PC-9 (cell line): Measurements from ENCODE around the gene TGFB1. TPM values are rescaled to one million over a fixed set of nuclear protein-coding genes. Genes with fewer than 3 reads are reported as not detected.
A peak's percentile ranks its signal among the peaks of the same experiment; 100 is the strongest.
"Not testable (repeated sequence)": the region's sequence is repeated elsewhere in the genome, so short reads cannot be mapped to it uniquely, and the experiment has no call there.

ENCODE experiments used
- BruUV-seq: library from RNA; stranded (reverse); fragments of 400-500 nt; replicated peaks from 2 replicates; lab custom pipeline; 2021; lab: Mats Ljungman, UMichigan
- CTCF ChIA-PET: fragments of 300-600 bp; sonication (Branson Sonifier 250); formaldehyde crosslinking; loops from one replicate; lab custom pipeline; 2022; ENCODE audit warnings: antibody characterized with exemption; lab: Charles Lee
- POLR2A ChIA-PET: fragments of 300-600 bp; sonication (Branson Sonifier 250); formaldehyde crosslinking; loops from one replicate; lab custom pipeline; 2022; ENCODE audit warnings: antibody characterized with exemption; ENCODE audit not compliant: unreplicated experiment; lab: Charles Lee
- DNase-seq, 2 experiments: peaks; one replicate each; pipeline versions ENCODE4 v3.0.0 to v3.0.0-alpha.2; 2015 to 2022; ENCODE audit warnings: mixed read lengths in 1 of 2
- H2AFZ ChIP-seq: fragments of 200-600 bp; sonication (generic); 2 replicates; pipeline ENCODE4 v1.8.1; 2017; ENCODE audit warnings: antibody characterized with exemption
- H3F3A ChIP-seq: fragments of 200-600 bp; sonication (generic); 2 replicates; pipeline ENCODE4 v1.8.1; 2017; ENCODE audit warnings: antibody characterized with exemption, mild to moderate bottlenecking, low read depth; ENCODE audit not compliant: insufficient read depth
- H3K27ac ChIP-seq: fragments of 200-600 bp; sonication (generic); 2 replicates; pipeline ENCODE4 v1.6.1; 2016; ENCODE audit warnings: mixed run types
- H3K27me3 ChIP-seq: fragments of 200-600 bp; sonication (generic); 2 replicates; pipeline ENCODE4 v1.6.1; 2016; ENCODE audit warnings: low read depth, mixed run types; ENCODE audit not compliant: insufficient read depth
- H3K36me3 ChIP-seq: fragments of 200-600 bp; sonication (generic); 2 replicates; pipeline ENCODE4 v1.6.1; 2016; ENCODE audit warnings: low read depth, mixed run types
- H3K4me1 ChIP-seq: fragments of 200-600 bp; sonication (generic); replicated peaks from 2 replicates; pipeline ENCODE4 v1.6.1; 2016; ENCODE audit warnings: mixed run types; ENCODE audit not compliant: insufficient read depth
- H3K4me2 ChIP-seq: fragments of 200-600 bp; sonication (generic); 2 replicates; pipeline ENCODE4 v1.6.1; 2017; ENCODE audit warnings: mixed run types
- H3K4me3 ChIP-seq: fragments of 200-600 bp; sonication (generic); 2 replicates; pipeline ENCODE4 v1.6.1; 2016; ENCODE audit warnings: mixed run types
- H3K79me2 ChIP-seq: fragments of 200-600 bp; sonication (generic); 2 replicates; pipeline ENCODE4 v1.6.1; 2017; ENCODE audit warnings: low read depth, mixed run types
- H3K9me2 ChIP-seq: fragments of 200-600 bp; sonication (generic); 2 replicates; pipeline ENCODE4 v1.8.1; 2017; ENCODE audit warnings: mild to moderate bottlenecking; ENCODE audit not compliant: insufficient read depth
- H3K9me3 ChIP-seq: fragments of 200-600 bp; sonication (generic); 2 replicates; pipeline ENCODE4 v1.8.1; 2016; ENCODE audit warnings: low read depth; ENCODE audit not compliant: insufficient read depth
- H4K20me1 ChIP-seq: fragments of 200-600 bp; sonication (generic); 2 replicates; pipeline ENCODE4 v1.8.1; 2017; ENCODE audit not compliant: insufficient read depth
- CTCF ChIP-seq: fragments of 200-600 bp; sonication (generic); conservative IDR thresholded peaks from 2 replicates; pipeline ENCODE4 v1.6.1; 2017; ENCODE audit warnings: mixed run types, antibody characterized with exemption, mild to moderate bottlenecking, moderate library complexity
- EZH2 ChIP-seq: fragments of 200-600 bp; sonication (generic); IDR thresholded peaks from 2 replicates; pipeline ENCODE4 v1.8.0; 2017; ENCODE audit warnings: antibody characterized with exemption, low read depth
- intact Hi-C: fragments of 100-400 bp; cut with micrococcal nuclease; formaldehyde crosslinking; loops from one replicate; pipeline ENCODE4 v1.10.0; 2022; ENCODE audit not compliant: unreplicated experiment
- total RNA-seq: library from RNA; stranded (reverse); gene quantifications from 2 replicates; pipeline ENCODE4 v1.2.3, GENCODE V29; 2021

Gene TGFB1
- total RNA-seq, 1 experiment from 2014 or later: 67.9 TPM

GRCh38 chr19:41351339-41352245 is 2.1 kb downstream of the TGFB1 start:
- H3K9me3 ChIP-seq: no peaks in the 10 kb centered on the region
- H3F3A ChIP-seq: peaks cover 15% of the 10 kb centered on the region; the same call in 1 of the 2 replicates
- intact Hi-C loops: loop anchor here (1.0 to 10.0 kb wide), 5 partner anchors 25 to 689 kb away; partner anchors contain the start of genes BCKDHA, CCDC97, DMAC2 and EXOSC5
- peak overlapping the region; percentile 70 for H2AFZ ChIP-seq
- no peaks in the 10 kb centered on the region; the same call in 1 of the 2 replicates for H3K79me2 ChIP-seq
- no TSS peak for BruUV-seq
- no peaks in the 10 kb centered on the region for H3K27me3 ChIP-seq
- TF ChIP-seq CTCF (no peak), EZH2 (no peak)
- CTCF ChIA-PET: interaction anchor here (0.6 to 0.9 kb wide), 4 partner anchors 14 to 407 kb away, joined by 3 to 5 read pairs (median 4); no protein-coding TSS in a partner anchor
- H3K27ac ChIP-seq: no peak overlapping the region
- no peaks in the 10 kb centered on the region for H3K36me3 ChIP-seq
- POLR2A ChIA-PET: interaction anchor here (0.6 to 0.9 kb wide), 3 partner anchors 75 to 1065 kb away, joined by 4 to 13 read pairs (median 6); no protein-coding TSS in a partner anchor
- peak overlapping the region; percentile 80 for H3K4me3 ChIP-seq
- no peaks in the 10 kb centered on the region for H4K20me1 ChIP-seq
- H3K4me2 ChIP-seq: peak overlapping the region; percentile 98
- DNase-seq: peak in 1 of 2 experiments; percentile 73
- no peaks in the 10 kb centered on the region for H3K9me2 ChIP-seq
- peaks cover 15% of the 10 kb centered on the region for H3K4me1 ChIP-seq

- no peak for DNase-seq
- Histone ChIP-seq H3K36me3 (no peaks in the 10 kb centered on the region), H3K27ac (no peak overlapping the region), H3K4me3 (peak overlapping the region; percentile 80), H3K9me2 (no peaks in the 10 kb centered on the region), H3K27me3 (no peaks in the 10 kb centered on the region), H4K20me1 (no peaks in the 10 kb centered on the region), H3K79me2 (no peaks in the 10 kb centered on the region; the same call in 1 of the 2 replicates), H3F3A (peaks cover 14% of the 10 kb centered on the region; the same call in 1 of the 2 replicates), H3K4me2 (peak overlapping the region; percentile 98), H3K9me3 (no peaks in the 10 kb centered on the region), H2AFZ (peak overlapping the region; percentile 70; the same call in 1 of the 2 replicates), H3K4me1 (peaks cover 15% of the 10 kb centered on the region)
- ChIA-PET POLR2A (no interaction called here), CTCF (no interaction called here)
- BruUV-seq: no TSS peak
- intact Hi-C loops: loop anchor here (5.0 to 10.0 kb wide), 2 partner anchors 84 to 689 kb away; partner anchors contain the start of gene DMAC2
- TF ChIP-seq EZH2 (no peak), CTCF (no peak)
These were observed 2.9 kb downstream of the TGFB1 start for GRCh38 chr19:41350735-41351338.

GRCh38 chr19:41346916-41347315 is 6.8 kb downstream of the TGFB1 start:
- H3K4me3 ChIP-seq, H3K36me3 ChIP-seq, H3K79me2 ChIP-seq, DNase-seq, H2AFZ ChIP-seq, H3F3A ChIP-seq, H3K27me3 ChIP-seq, BruUV-seq, H4K20me1 ChIP-seq, H3K9me3 ChIP-seq, H3K27ac ChIP-seq, H3K4me2 ChIP-seq, H3K9me2 ChIP-seq, intact Hi-C loops: not testable (repeated sequence)
- ChIA-PET CTCF (interaction anchor here (0.7 kb wide), 1 partner anchor 363 kb away, joined by 18 read pairs; no protein-coding TSS in a partner anchor), POLR2A (interaction anchor here (0.5 kb wide), 1 partner anchor 425 kb away, joined by 3 read pairs; no protein-coding TSS in a partner anchor)
- H3K4me1 ChIP-seq: peaks cover 13% of the 10 kb centered on the region
